A549 (cell line): ENCODE results near the gene NCCRP1. TPM values are rescaled to one million over a fixed set of nuclear protein-coding genes. Genes with fewer than 3 reads are reported as not detected.

Experiments
- ATAC-seq, 2 experiments: fragments of 200-7000 bp in 1 of 2; fragments of >200 bp in 1 of 2; cut with Nextera tagmentation in 1 of 2; cut with Tn5 transposase in 1 of 2; 3 replicates each; pipeline versions ENCODE4 v1.8.0 to v1.9.1; 2018 to 2020; ENCODE audit warnings: mild to moderate bottlenecking in 1 of 2, moderate library complexity in 1 of 2
- CTCF ChIA-PET: fragments of 300-600 bp; sonication (Branson Sonifier 250); formaldehyde crosslinking; extraction: SDS; loops from one replicate; lab custom pipeline; 2021; ENCODE audit warnings: antibody characterized with exemption, inconsistent platforms; lab: Yijun Ruan, JAX
- POLR2A ChIA-PET: fragments of 350-600 bp; formaldehyde crosslinking; extraction: SDS; loops from one replicate; lab custom pipeline; 2021; ENCODE audit warnings: antibody characterized with exemption, inconsistent platforms; lab: Yijun Ruan, JAX
- DNase-seq, 2 experiments: peaks; one replicate each; pipeline versions ENCODE4 v3.0.0 to v3.0.0-alpha.2; 2011 to 2016; ENCODE audit warnings: low read depth in 1 of 2, low spot score in 1 of 2
- FAIRE-seq: peaks from 2 replicates; lab custom pipeline; 2011; peaks lifted over from hg19 to GRCh38; lab: Jason Lieb, UNC
- H3K27ac ChIP-seq, 2 experiments: fragments of >200 bp; sonication (Bioruptor Twin); formaldehyde crosslinking; 3 replicates each; pipeline ENCODE4 v1.5.1; 2016 to 2017
- H3K4me1 ChIP-seq: fragments of >200 bp; sonication (Bioruptor Twin); formaldehyde crosslinking; 3 replicates; pipeline ENCODE4 v1.6.1; 2016
- H3K4me2 ChIP-seq: fragments of >200 bp; sonication (Bioruptor Twin); formaldehyde crosslinking; 3 replicates; pipeline ENCODE4 v1.6.1; 2016
- H3K4me3 ChIP-seq: fragments of >200 bp; sonication (Bioruptor Twin); formaldehyde crosslinking; 3 replicates; pipeline ENCODE4 v1.5.1; 2016
- H3K9me3 ChIP-seq: fragments of >200 bp; sonication (Bioruptor Twin); formaldehyde crosslinking; 3 replicates; pipeline ENCODE4 v1.6.1; 2016
- BCL3 ChIP-seq: fragments of >200 bp; sonication (Bioruptor Twin); formaldehyde crosslinking; IDR thresholded peaks from 3 replicates; pipeline ENCODE4 v1.6.1; 2016
- CBX2 ChIP-seq: fragments of 200-600 bp; sonication (generic); IDR thresholded peaks from 2 replicates; pipeline ENCODE4 v1.6.1; 2016; ENCODE audit warnings: low read depth, mild to moderate bottlenecking, borderline replicate concordance
- E2F6 ChIP-seq: IDR thresholded peaks from 2 replicates; pipeline ENCODE4 v1.6.1; 2012; ENCODE audit warnings: low read depth, borderline replicate concordance
- EHMT2 ChIP-seq: fragments of 200-600 bp; sonication (generic); IDR thresholded peaks from 2 replicates; pipeline ENCODE4 v1.6.1; 2016; ENCODE audit warnings: antibody characterized with exemption, low read depth, mild to moderate bottlenecking, moderate library complexity
- FOXS1 ChIP-seq: fragments of 250-450 bp; sonication (Bioruptor Pico); IDR thresholded peaks from 2 replicates; pipeline ENCODE4 v1.5.0; 2020; ENCODE audit warnings: mild to moderate bottlenecking, moderate library complexity
- HES2 ChIP-seq: fragments of >200 bp; sonication (Bioruptor Twin); formaldehyde crosslinking; IDR thresholded peaks from 2 replicates; pipeline ENCODE4 v1.6.1; 2016
- HOXA7 ChIP-seq: fragments of 250-450 bp; sonication (Bioruptor Pico); IDR thresholded peaks from 2 replicates; pipeline ENCODE4 v1.5.0; 2020; ENCODE audit warnings: mild to moderate bottlenecking, moderate library complexity
- JUN ChIP-seq, 2 experiments: fragments of >200 bp; sonication (Bioruptor Twin); formaldehyde crosslinking; IDR thresholded peaks; 2 replicates in 1 of 2; 3 replicates in 1 of 2; pipeline ENCODE4 v1.6.1; 2016 to 2017
- JUNB ChIP-seq: fragments of >200 bp; sonication (Bioruptor Twin); formaldehyde crosslinking; IDR thresholded peaks from 2 replicates; pipeline ENCODE4 v1.6.1; 2016
- KDM5A ChIP-seq: fragments of 200-600 bp; sonication (generic); IDR thresholded peaks from 2 replicates; pipeline ENCODE4 v1.6.1; 2016; ENCODE audit warnings: antibody characterized with exemption, mild to moderate bottlenecking
- MYC ChIP-seq: IDR thresholded peaks from 2 replicates; pipeline ENCODE4 v1.6.1; 2012; ENCODE audit warnings: mild to moderate bottlenecking, inconsistent platforms, low read length, improper control_type of control experiment, borderline replicate concordance
- NFE2L2 ChIP-seq: fragments of 150-350 bp; conservative IDR thresholded peaks from 2 replicates; pipeline ENCODE4 v1.6.1; 2014; ENCODE audit warnings: low read length
- NR3C1 ChIP-seq: fragments of >200 bp; sonication (Bioruptor Twin); formaldehyde crosslinking; IDR thresholded peaks from 3 replicates; pipeline ENCODE4 v1.6.1; 2017
- PBX3 ChIP-seq: IDR thresholded peaks from 2 replicates; pipeline ENCODE4 v1.6.1; 2012
- RFX5 ChIP-seq: fragments of 450-650 bp; IDR thresholded peaks from 2 replicates; pipeline ENCODE4 v1.7.1; 2014; ENCODE audit warnings: antibody characterized with exemption, mild to moderate bottlenecking, moderate library complexity
- RNF2 ChIP-seq: fragments of 200-600 bp; sonication (generic); IDR thresholded peaks from 2 replicates; pipeline ENCODE4 v1.6.1; 2016; ENCODE audit warnings: low read depth, mild to moderate bottlenecking, antibody characterized with exemption, moderate library complexity, borderline replicate concordance
- ZC3H11A ChIP-seq: fragments of 450-650 bp; IDR thresholded peaks from 2 replicates; pipeline ENCODE4 v1.6.1; 2014; ENCODE audit warnings: antibody characterized with exemption, mild to moderate bottlenecking
- ZNF302 ChIP-seq: fragments of 250-450 bp; sonication (Bioruptor Pico); IDR thresholded peaks from 2 replicates; pipeline ENCODE4 v1.9.0; 2021; ENCODE audit warnings: inconsistent platforms, mild to moderate bottlenecking, moderate library complexity
- WGBS: methylation state at CpG from one replicate; pipeline ENCODE4 v1.1.6; 2017; ENCODE audit errors: missing lambda C conversion rate; 5-methylcytosine and 5-hydroxymethylcytosine counted together
- polyA minus RNA-seq: library from RNA; depleted of rRNA, polyadenylated mRNA; stranded (reverse); fragments of >200 nt; gene quantifications from 2 replicates; pipeline ENCODE4 v1.2.3, GENCODE V29; 2011; rRNA and poly(A)+ RNA removed
- polyA plus RNA-seq, 4 experiments: library from polyadenylated mRNA; depleted of rRNA in 3 of 4; stranded (reverse); fragments of >200 nt; fragmentation: RNase III in 1 of 4; extraction: RNeasy Plus Mini Kit Qiagen cat#74134 plus additional on column Dnase treatment in 1 of 4; gene quantifications; 2 replicates in 3 of 4; 3 replicates in 1 of 4; pipeline ENCODE4 v1.2.3, GENCODE V29; 2011 to 2017

Gene NCCRP1
- polyA plus RNA-seq (2011; rRNA removed) (0.90 and 1.1 TPM in 2 replicates), polyA plus RNA-seq (2017; fragmentation: RNase III; extraction: RNeasy Plus Mini Kit Qiagen cat#74134 plus additional on column Dnase treatment) (0.71 to 1.1 TPM (median 0.99 TPM) in 3 replicates), polyA minus RNA-seq (0.44 and 0.54 TPM in 2 replicates)
- polyA plus RNA-seq (2012; cell fraction: cytosol; rRNA removed), result 1.1 and 1.5 TPM in 2 replicates
- 1.8 and 2.4 TPM in 2 replicates for polyA plus RNA-seq (2012; cell fraction: nucleus; rRNA removed)

GRCh38 chr19:39196860-39197562 is at the start of gene NCCRP1:
TSS of gene NCCRP1 (plus strand) at chr19:39196964. CDS start at chr19:39196983, 19 bp downstream.
- no peak within 1 kb of the TSS for H3K4me3 ChIP-seq
- ATAC-seq, result no peak
- DNase-seq, result no peak

GRCh38 chr19:39147480-39147879 is 49.3 kb upstream of the NCCRP1 start:
- H3K4me2 ChIP-seq, result no peak overlapping the region
- POLR2A ChIA-PET, result interaction anchor here (0.7 kb wide), 1 partner anchor 10 kb away, joined by 10 read pairs; no protein-coding TSS in a partner anchor
- DNase-seq, result no peak
- H3K4me1 ChIP-seq, result peaks cover 19% of the 10 kb centered on the region
- whole genome bisulfite sequencing, result 92% methylated on average over 3 of the region's 3 CpGs
- CTCF ChIA-PET, result interaction anchor here (0.9 to 3.5 kb wide), 6 partner anchors 16 to 95 kb away, joined by 3 to 18 read pairs (median 6); no protein-coding TSS in a partner anchor
- no peak overlapping the region for H3K4me3 ChIP-seq
- H3K27ac ChIP-seq, result no peak overlapping the region
- ATAC-seq, result no peak
- peak; percentile 61 for FAIRE-seq
- TF ChIP-seq CBX2 (no peak), NFE2L2 (no peak)
- H3K9me3 ChIP-seq, result 0 out of 3 replicates have a peak, but pooled peaks cover 3% of the 10 kb centered on the region

More at GRCh38 chr19:39196860-39197562, at the start of gene NCCRP1:
- peaks cover 44% of the 10 kb centered on the region for H3K4me1 ChIP-seq
- 80% methylated on average over 51 of the region's 51 CpGs for WGBS
- H3K4me2 ChIP-seq, result peak within 1 kb of the TSS; percentile 25
- ChIA-PET POLR2A (no interaction called here), CTCF (interaction anchor here (0.6 to 6.3 kb wide), 12 partner anchors 8 to 172 kb away, joined by 3 to 39 read pairs (median 7); no protein-coding TSS in a partner anchor)
- TF ChIP-seq E2F6 (no peak), RNF2 (no peak), MYC (no peak), PBX3 (no peak), FOXS1 (no peak), JUNB (no peak), RFX5 (no peak), JUN (IDR thresholded peaks at IDR 0.05) (no peak), ZC3H11A (no peak)
- no peak for FAIRE-seq
- H3K27ac ChIP-seq, result peak within 1 kb of the TSS in 1 of 2 experiments; percentile 39; a peak in 3 of 6 replicates
- H3K9me3 ChIP-seq, result no peaks in the 10 kb centered on the region

GRCh38 chr19:39148939-39149529 is 47.7 kb upstream of the NCCRP1 start:
- 94% methylated on average over 10 of the region's 10 CpGs for WGBS
- ChIA-PET POLR2A (no interaction called here), CTCF (interaction anchor here (1.2 to 4.5 kb wide), 10 partner anchors 9 to 196 kb away, joined by 3 to 19 read pairs (median 8); partner anchors contain the start of gene FBXO17)
- FAIRE-seq, result peak; percentile 93
- no peak overlapping the region for H3K4me2 ChIP-seq
- no peak for DNase-seq
- H3K9me3 ChIP-seq, result 0 out of 3 replicates have a peak, but pooled peaks cover 3% of the 10 kb centered on the region
- peaks cover 12% of the 10 kb centered on the region for H3K4me1 ChIP-seq
- no peak overlapping the region for H3K27ac ChIP-seq
- no peak for TF ChIP-seq KDM5A
- TF ChIP-seq EHMT2, result no peak
- TF ChIP-seq HOXA7, result no peak
- TF ChIP-seq HES2, result no peak
- TF ChIP-seq FOXS1, result no peak
- TF ChIP-seq BCL3, result no peak
- TF ChIP-seq ZNF302 (CRISPR knock-in tag), result no peak
- no peak for TF ChIP-seq NR3C1
- no peak for TF ChIP-seq JUN (IDR thresholded peaks at IDR 0.05)
- no peak overlapping the region for H3K4me3 ChIP-seq
- no peak for ATAC-seq
